Measurements from ENCODE around the gene CYS1. TPM values are rescaled to one million over a fixed set of nuclear protein-coding genes. Genes with fewer than 3 reads are reported as not detected.
A peak's percentile ranks its signal among the peaks of the same experiment; 100 is the strongest.

CYS1 gene
- total RNA-seq (2014; rRNA removed; shearing (Covaris generic)): not detected in 2 replicates

- H3K4me3 ChIP-seq: peak within 1 kb of the TSS; percentile 57
- H3K9me3 ChIP-seq (replicated peaks): no peaks in the 10 kb centered on the region
- no peaks in the 10 kb centered on the region for H3K4me1 ChIP-seq
- H3K36me3 ChIP-seq: no peaks in the 10 kb centered on the region
- DNase-seq: peak; percentile 40 to 46
- H3K27ac ChIP-seq: no peak within 1 kb of the TSS
- peaks cover 15% of the 10 kb centered on the region; the same call in 1 of the 2 replicates for H3K27me3 ChIP-seq
These were observed at the start of gene CYS1 for GRCh38 chr2:10079870-10080535. CYS1 (minus strand) TSS chr2:10080411; CDS start chr2:10080223, 188 bp downstream.

GRCh38 chr2:10129490-10129889, 49.3 kb upstream of the CYS1 start:
- no peak for DNase-seq
- no peak overlapping the region for H3K27ac ChIP-seq
- H3K36me3 ChIP-seq: peaks cover 88% of the 10 kb centered on the region
- no peaks in the 10 kb centered on the region for H3K9me3 ChIP-seq (replicated peaks)
- no peak overlapping the region for H3K4me3 ChIP-seq
- no peaks in the 10 kb centered on the region for H3K27me3 ChIP-seq
- peaks cover 28% of the 10 kb centered on the region for H3K4me1 ChIP-seq

GRCh38 chr2:10128420-10128819, 48.2 kb upstream of the CYS1 start:
- H3K4me3 ChIP-seq: no peak overlapping the region
- H3K27ac ChIP-seq: no peak overlapping the region
- peaks cover 25% of the 10 kb centered on the region for H3K4me1 ChIP-seq
- DNase-seq: no peak
- H3K36me3 ChIP-seq: peaks cover 96% of the 10 kb centered on the region
- H3K27me3 ChIP-seq: no peaks in the 10 kb centered on the region
- H3K9me3 ChIP-seq (replicated peaks): no peaks in the 10 kb centered on the region

- no peak for DNase-seq
- Histone ChIP-seq H3K27ac (no peak overlapping the region), H3K4me1 (peaks cover 25% of the 10 kb centered on the region), H3K4me3 (no peak overlapping the region), H3K27me3 (no peaks in the 10 kb centered on the region), H3K36me3 (peaks cover 83% of the 10 kb centered on the region), H3K9me3 (replicated peaks) (no peaks in the 10 kb centered on the region)
These were observed 46.4 kb upstream of the CYS1 start for GRCh38 chr2:10126632-10127026.

GRCh38 chr2:10125842-10126631, 45.8 kb upstream of the CYS1 start:
- no peak for DNase-seq
- no peaks in the 10 kb centered on the region for H3K9me3 ChIP-seq (replicated peaks)
- H3K4me3 ChIP-seq: no peak overlapping the region
- H3K4me1 ChIP-seq: peaks cover 25% of the 10 kb centered on the region
- no peaks in the 10 kb centered on the region for H3K27me3 ChIP-seq
- H3K36me3 ChIP-seq: peaks cover 77% of the 10 kb centered on the region
- H3K27ac ChIP-seq: no peak overlapping the region

GRCh38 chr2:10124538-10125045, 44.4 kb upstream of the CYS1 start:
- Histone ChIP-seq H3K27me3 (no peaks in the 10 kb centered on the region), H3K27ac (no peak overlapping the region; the same call in 1 of the 2 replicates), H3K4me3 (peak overlapping the region; percentile 94), H3K9me3 (replicated peaks) (no peaks in the 10 kb centered on the region), H3K4me1 (peaks cover 25% of the 10 kb centered on the region), H3K36me3 (peaks cover 64% of the 10 kb centered on the region)
- peak; percentile 50 to 85 for DNase-seq

- no peaks in the 10 kb centered on the region for H3K9me3 ChIP-seq (replicated peaks)
- H3K27ac ChIP-seq: peak overlapping the region; percentile 98
- H3K4me1 ChIP-seq: peaks cover 25% of the 10 kb centered on the region
- no peaks in the 10 kb centered on the region for H3K27me3 ChIP-seq
- peak overlapping the region; percentile 94 for H3K4me3 ChIP-seq
- H3K36me3 ChIP-seq: peaks cover 51% of the 10 kb centered on the region
- no peak for DNase-seq
These were observed 43.1 kb upstream of the CYS1 start for GRCh38 chr2:10123281-10123680.

GRCh38 chr2:10122500-10123280, 42.5 kb upstream of the CYS1 start, which contains the start of gene RRM2:
RRM2 (plus strand) TSS chr2:10122739; CDS start chr2:10122799, 60 bp downstream.
- peak within 1 kb of the TSS; percentile 94 for H3K4me3 ChIP-seq
- no peaks in the 10 kb centered on the region for H3K9me3 ChIP-seq (replicated peaks)
- peak within 1 kb of the TSS; percentile 98 for H3K27ac ChIP-seq
- DNase-seq: peak; percentile 99
- peaks cover 45% of the 10 kb centered on the region for H3K36me3 ChIP-seq
- H3K4me1 ChIP-seq: peaks cover 25% of the 10 kb centered on the region
- no peaks in the 10 kb centered on the region for H3K27me3 ChIP-seq

GRCh38 chr2:10120877-10121574, 40.8 kb upstream of the CYS1 start:
- peak; percentile 32 to 71 for DNase-seq

GRCh38 chr2:10120158-10120876, 40.1 kb upstream of the CYS1 start:
- Histone ChIP-seq H3K36me3 (peaks cover 23% of the 10 kb centered on the region), H3K4me1 (peaks cover 7% of the 10 kb centered on the region; the same call in 1 of the 2 replicates), H3K4me3 (peak overlapping the region; percentile 94), H3K27ac (peak overlapping the region; percentile 98), H3K9me3 (replicated peaks) (no peaks in the 10 kb centered on the region), H3K27me3 (no peaks in the 10 kb centered on the region)
- DNase-seq: peak; percentile 98 to 99

More at GRCh38 chr2:10120877-10121574, 40.8 kb upstream of the CYS1 start:
- Histone ChIP-seq H3K27me3 (no peaks in the 10 kb centered on the region), H3K9me3 (replicated peaks) (no peaks in the 10 kb centered on the region), H3K27ac (peak overlapping the region; percentile 98), H3K36me3 (peaks cover 29% of the 10 kb centered on the region), H3K4me3 (peak overlapping the region; percentile 94), H3K4me1 (peaks cover 12% of the 10 kb centered on the region; the same call in 1 of the 2 replicates)

- Histone ChIP-seq H3K4me3 (peak overlapping the region; percentile 94), H3K27ac (no peak overlapping the region; the same call in 1 of the 2 replicates), H3K9me3 (replicated peaks) (no peaks in the 10 kb centered on the region), H3K4me1 (peaks cover under 1% of the 10 kb centered on the region; the same call in 1 of the 2 replicates), H3K36me3 (peaks cover 17% of the 10 kb centered on the region), H3K27me3 (no peaks in the 10 kb centered on the region)
- DNase-seq: no peak
These were observed 39.5 kb upstream of the CYS1 start for GRCh38 chr2:10119601-10120157.

GRCh38 chr2:10119027-10119325, 38.8 kb upstream of the CYS1 start:
- H3K27ac ChIP-seq: no peak overlapping the region
- DNase-seq: no peak
- no peaks in the 10 kb centered on the region for H3K9me3 ChIP-seq (replicated peaks)
- H3K4me3 ChIP-seq: no peak overlapping the region
- H3K27me3 ChIP-seq: no peaks in the 10 kb centered on the region
- H3K36me3 ChIP-seq: peaks cover 10% of the 10 kb centered on the region
- no peaks in the 10 kb centered on the region for H3K4me1 ChIP-seq

GRCh38 chr2:10109311-10109710, 29.1 kb upstream of the CYS1 start:
- Histone ChIP-seq H3K27ac (no peak overlapping the region), H3K4me1 (peaks cover 2% of the 10 kb centered on the region; the same call in 1 of the 2 replicates)
- no peak for DNase-seq

More at GRCh38 chr2:10109311-10109710, 29.1 kb upstream of the CYS1 start:
- Histone ChIP-seq H3K27me3 (no peaks in the 10 kb centered on the region), H3K9me3 (replicated peaks) (no peaks in the 10 kb centered on the region), H3K36me3 (no peaks in the 10 kb centered on the region), H3K4me3 (no peak overlapping the region)

Measured in SJCRH30 (cell line).